Ascending aorta (tissue), 2 donors: Measurements from ENCODE around the gene NFIA. TPM values are rescaled to one million over a fixed set of nuclear protein-coding genes. Genes with fewer than 3 reads are reported as not detected.

Experiments used
- DNase-seq, 2 donors: peaks; one replicate each; pipeline ENCODE4 v3.0.0-alpha.2; 2019; ENCODE audit warnings: low spot score in 2 of 2
- H3K27ac ChIP-seq, 2 donors: fragments of 200-600 bp; sonication (generic); one replicate each; pipeline ENCODE4 v1.5.1; 2016 to 2017; ENCODE audit warnings: mild to moderate bottlenecking in 1 of 2
- H3K27me3 ChIP-seq: fragments of 200-600 bp; sonication (generic); one replicate; pipeline ENCODE4 v1.5.1; 2017
- H3K36me3 ChIP-seq, 2 donors: fragments of 200-600 bp; sonication (generic); one replicate each; pipeline ENCODE4 v1.5.1; 2016
- H3K4me1 ChIP-seq, 2 donors: fragments of 200-600 bp; sonication (generic); one replicate each; pipeline ENCODE4 v1.5.1; 2016 to 2017; ENCODE audit warnings: mild to moderate bottlenecking in 1 of 2
- H3K4me3 ChIP-seq, 2 donors: fragments of 200-600 bp; sonication (generic); one replicate each; pipeline ENCODE4 v1.5.1; 2016 to 2017; ENCODE audit warnings: mild to moderate bottlenecking in 1 of 2
- H3K9me3 ChIP-seq, 2 donors: fragments of 200-600 bp; sonication (generic); one replicate each; pipeline ENCODE4 v1.5.1; 2016
- CTCF ChIP-seq, 3 experiments: fragments of 200-600 bp in 2 of 3; fragments of 450-650 bp in 1 of 3; sonication (generic) in 2 of 3; IDR thresholded peaks; one replicate each; pipeline ENCODE4 v1.5.1; 2016 to 2019; ENCODE audit warnings: antibody characterized with exemption in 3 of 3, mild to moderate bottlenecking in 1 of 3, moderate library complexity in 1 of 3
- intact Hi-C: fragments of 100-400 bp; cut with DNase I; formaldehyde crosslinking; loops from one replicate; pipeline ENCODE4 v1.15.1; 2023
- total RNA-seq: library from RNA; depleted of rRNA; stranded (reverse); fragments of >200 nt; gene quantifications from one replicate; pipeline ENCODE4 v1.1.0, GENCODE V29; 2016

NFIA gene
- total RNA-seq, 1 donor from 2014 or later: 52.0 TPM

- H3K36me3 ChIP-seq: no peaks in the 10 kb centered on the region
- no peaks in the 10 kb centered on the region for H3K27me3 ChIP-seq
- no peak overlapping the region for H3K4me3 ChIP-seq
- H3K9me3 ChIP-seq: no peaks in the 10 kb centered on the region
- no peak for DNase-seq
- TF ChIP-seq CTCF (IDR thresholded peaks at IDR 0.05): no peak
- intact Hi-C loops: no loop called here
- peak overlapping the region in 1 of 2 donors; percentile 20 for H3K27ac ChIP-seq
- H3K4me1 ChIP-seq: peaks cover 0 to 20% of the 10 kb centered on the region in 2 donors
These were observed 48.1 kb downstream of the NFIA start for GRCh38 chr1:61130338-61131000.

- no peaks in the 10 kb centered on the region for H3K27me3 ChIP-seq
- intact Hi-C loops: no loop called here
- DNase-seq: no peak
- no peak overlapping the region for H3K4me3 ChIP-seq
- no peaks in the 10 kb centered on the region for H3K36me3 ChIP-seq
- peaks cover 0 to 20% of the 10 kb centered on the region in 2 donors for H3K4me1 ChIP-seq
- H3K9me3 ChIP-seq: no peaks in the 10 kb centered on the region
- H3K27ac ChIP-seq: peak overlapping the region in 1 of 2 donors; percentile 11
- TF ChIP-seq CTCF (IDR thresholded peaks at IDR 0.05): no peak
These were observed 48.9 kb downstream of the NFIA start for GRCh38 chr1:61131248-61131647.

- intact Hi-C loops: no loop called here
- H3K27me3 ChIP-seq: no peaks in the 10 kb centered on the region
- DNase-seq: no peak
- peak overlapping the region; percentile 76 to 77 for H3K27ac ChIP-seq
- H3K4me1 ChIP-seq: peaks cover 0 to 22% of the 10 kb centered on the region in 2 donors
- no peak for TF ChIP-seq CTCF (IDR thresholded peaks at IDR 0.05)
- H3K4me3 ChIP-seq: peak overlapping the region in 1 of 2 donors; percentile 49
- H3K36me3 ChIP-seq: no peaks in the 10 kb centered on the region
- no peaks in the 10 kb centered on the region for H3K9me3 ChIP-seq
These were observed 49.4 kb downstream of the NFIA start for GRCh38 chr1:61131716-61132115.

- peak overlapping the region; percentile 76 to 77 for H3K27ac ChIP-seq
- H3K36me3 ChIP-seq: no peaks in the 10 kb centered on the region
These were observed 49.8 kb downstream of the NFIA start for GRCh38 chr1:61132176-61132638.

GRCh38 chr1:61132645-61133334 lies 50.4 kb downstream of the NFIA start:
- Histone ChIP-seq H3K4me3 (peak overlapping the region in 1 of 2 donors; percentile 49), H3K9me3 (no peaks in the 10 kb centered on the region), H3K4me1 (peaks cover 0 to 25% of the 10 kb centered on the region in 2 donors), H3K36me3 (no peaks in the 10 kb centered on the region), H3K27me3 (no peaks in the 10 kb centered on the region), H3K27ac (peak overlapping the region; percentile 76 to 77)
- DNase-seq: no peak
- no peak for TF ChIP-seq CTCF (IDR thresholded peaks at IDR 0.05)
- intact Hi-C loops: no loop called here

More at GRCh38 chr1:61132176-61132638, 49.8 kb downstream of the NFIA start:
- no peaks in the 10 kb centered on the region for H3K27me3 ChIP-seq
- peak overlapping the region in 1 of 2 donors; percentile 49 for H3K4me3 ChIP-seq
- no peak for DNase-seq
- H3K4me1 ChIP-seq: peaks cover 0 to 25% of the 10 kb centered on the region in 2 donors
- no peaks in the 10 kb centered on the region for H3K9me3 ChIP-seq
- no peak for TF ChIP-seq CTCF (IDR thresholded peaks at IDR 0.05)
- intact Hi-C loops: no loop called here
